NT2/D1 (cell line): ENCODE data around the gene RFX3.

Source experiments
- DNase-seq: peaks from one replicate; pipeline ENCODE4 v3.0.0-alpha.2; 2011; ENCODE audit warnings: low read depth, low spot score
- H3K27me3 ChIP-seq: 2 replicates; pipeline ENCODE4 v1.6.0; 2011; ENCODE audit warnings: mild to moderate bottlenecking; ENCODE audit not compliant: insufficient read length, insufficient read depth
- H3K36me3 ChIP-seq: 2 replicates; pipeline ENCODE4 v1.6.1; 2011; ENCODE audit warnings: mild to moderate bottlenecking, low read length, mixed read lengths; ENCODE audit not compliant: insufficient read depth, insufficient read length
- H3K4me1 ChIP-seq: 2 replicates; pipeline ENCODE4 v1.5.1; 2011; ENCODE audit not compliant: insufficient read depth, insufficient read length
- H3K4me3 ChIP-seq: 2 replicates; pipeline ENCODE4 v1.5.1; 2011; ENCODE audit warnings: low read depth; ENCODE audit not compliant: insufficient read length
- H3K9ac ChIP-seq: 2 replicates; pipeline ENCODE4 v1.6.0; 2011; ENCODE audit warnings: low read depth; ENCODE audit not compliant: insufficient read length
- H3K9me3 ChIP-seq: 2 replicates; pipeline ENCODE4 v1.5.1; 2011; ENCODE audit warnings: mild to moderate bottlenecking, low read length; ENCODE audit not compliant: insufficient read depth
- SUZ12 ChIP-seq: IDR thresholded peaks from 2 replicates; pipeline ENCODE4 v1.6.1; 2011; ENCODE audit not compliant: insufficient read length, insufficient read depth; ENCODE audit errors: extremely low read depth
- YY1 ChIP-seq: IDR thresholded peaks from 2 replicates; pipeline ENCODE4 v1.6.1; 2011; ENCODE audit not compliant: insufficient read length, insufficient read depth
- ZNF274 ChIP-seq: IDR thresholded peaks from 2 replicates; pipeline ENCODE4 v1.6.1; 2011; ENCODE audit warnings: mild to moderate bottlenecking, low read depth, low read length

The RFX3 gene

DNA sequence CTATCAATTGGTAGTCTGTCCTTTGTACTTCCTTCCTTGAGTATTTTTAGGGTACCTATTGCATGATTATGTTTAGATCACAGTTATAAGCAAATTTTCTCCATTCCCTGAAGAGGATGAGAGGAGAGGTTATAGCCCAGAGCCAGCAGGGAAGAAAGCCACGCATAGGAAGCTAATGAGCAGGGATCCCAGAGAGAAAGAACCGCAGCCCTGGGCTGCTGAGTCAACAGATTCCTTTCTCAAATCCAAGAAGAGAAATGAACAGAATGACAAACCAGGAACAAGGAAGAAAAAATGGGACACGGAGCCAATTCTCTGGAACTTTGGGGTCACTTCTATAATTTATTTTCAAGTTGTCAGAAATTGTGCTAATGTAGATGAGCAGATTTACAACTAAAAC, 284.5 kb downstream of the RFX3 start:
- peak; percentile 30 for DNase-seq
- Histone ChIP-seq H3K4me3 (no peak overlapping the region), H3K4me1 (no peaks in the 10 kb centered on the region), H3K27me3 (no peaks in the 10 kb centered on the region), H3K36me3 (no peaks in the 10 kb centered on the region), H3K9ac (no peak overlapping the region), H3K9me3 (no peaks in the 10 kb centered on the region)
- TF ChIP-seq ZNF274 (no peak), SUZ12 (no peak), YY1 (no peak)

- H3K4me1 ChIP-seq, result no peaks in the 10 kb centered on the region
- TF ChIP-seq ZNF274, result no peak
- no peak for TF ChIP-seq SUZ12
- no peak for TF ChIP-seq YY1
- no peak overlapping the region for H3K9ac ChIP-seq
- H3K36me3 ChIP-seq, result no peaks in the 10 kb centered on the region
- H3K27me3 ChIP-seq, result no peaks in the 10 kb centered on the region
- H3K4me3 ChIP-seq, result no peak overlapping the region
- DNase-seq, result peak; percentile 77
- no peaks in the 10 kb centered on the region for H3K9me3 ChIP-seq
Measured at GRCh38 chr9:3240656-3241268, 285.0 kb downstream of the RFX3 start.

DNA sequence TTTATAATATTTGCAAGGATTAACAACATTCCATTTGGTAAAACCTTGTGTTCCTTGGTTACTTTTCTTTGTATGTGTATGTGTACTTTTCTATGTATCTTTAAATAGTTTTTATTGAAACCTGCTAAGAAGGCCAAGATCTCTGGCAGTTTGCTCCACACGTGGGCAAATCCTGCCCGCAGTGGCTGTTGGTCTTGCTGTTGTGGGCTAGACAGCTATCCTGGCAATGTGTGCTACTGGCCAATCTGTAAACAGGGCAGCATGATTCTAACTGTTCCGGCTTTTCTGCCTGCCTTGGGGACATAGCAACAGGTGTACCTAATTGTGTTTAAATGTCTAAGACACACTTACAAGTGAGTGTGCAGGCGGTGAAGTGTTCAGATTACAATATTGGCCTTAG, 286.6 kb downstream of the RFX3 start:
- H3K9me3 ChIP-seq, result no peaks in the 10 kb centered on the region
- no peaks in the 10 kb centered on the region for H3K4me1 ChIP-seq
- no peak overlapping the region for H3K4me3 ChIP-seq
- no peak for TF ChIP-seq SUZ12
- no peak for TF ChIP-seq YY1
- TF ChIP-seq ZNF274, result no peak
- no peak overlapping the region for H3K9ac ChIP-seq
- DNase-seq, result no peak
- H3K36me3 ChIP-seq, result no peaks in the 10 kb centered on the region
- H3K27me3 ChIP-seq, result no peaks in the 10 kb centered on the region

DNA sequence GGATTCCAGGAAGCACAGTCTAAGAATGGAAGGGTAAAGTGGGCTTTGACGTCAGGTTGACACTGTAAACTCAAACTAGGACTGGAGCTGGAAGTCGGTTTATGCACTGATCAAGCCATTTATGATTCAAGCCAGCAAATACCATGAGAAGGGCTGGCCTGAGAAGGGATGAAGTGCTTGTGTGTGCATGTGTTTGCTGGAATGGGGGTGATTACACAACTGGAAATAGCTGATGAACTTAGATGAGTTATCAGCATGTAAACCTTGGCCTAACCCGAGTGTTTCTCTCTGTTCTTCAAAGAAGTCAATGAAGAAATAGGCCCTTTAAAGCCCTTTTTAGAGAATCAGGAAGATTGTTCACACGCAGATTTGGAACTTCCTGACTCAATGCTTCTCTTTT, 287.6 kb downstream of the RFX3 start:
- no peaks in the 10 kb centered on the region for H3K4me1 ChIP-seq
- no peak for TF ChIP-seq ZNF274
- TF ChIP-seq YY1, result no peak
- TF ChIP-seq SUZ12, result no peak

DNA sequence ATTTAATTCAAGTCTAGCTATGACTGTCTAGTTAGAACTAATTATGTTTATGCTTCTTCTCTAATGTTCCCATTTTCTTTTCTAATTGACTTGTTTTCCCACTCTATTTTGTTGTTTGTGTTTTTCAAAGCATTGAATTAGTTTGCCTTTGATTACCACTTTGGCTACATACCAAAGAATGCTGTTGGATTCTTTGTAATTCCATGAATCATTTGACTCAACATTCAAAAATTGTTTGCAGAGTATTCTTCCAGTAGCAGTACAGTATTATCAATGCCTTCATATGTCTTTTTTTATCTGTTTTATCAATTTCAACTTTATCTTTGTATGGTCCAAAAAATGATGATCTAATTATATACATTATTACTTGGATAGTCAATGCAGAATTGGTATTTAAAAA, 288.7 kb downstream of the RFX3 start:
- Histone ChIP-seq H3K9me3 (no peaks in the 10 kb centered on the region), H3K4me1 (no peaks in the 10 kb centered on the region), H3K27me3 (no peaks in the 10 kb centered on the region), H3K4me3 (no peak overlapping the region), H3K36me3 (no peaks in the 10 kb centered on the region), H3K9ac (no peak overlapping the region)
- DNase-seq, result no peak
- TF ChIP-seq SUZ12 (no peak), ZNF274 (no peak), YY1 (no peak)

More for the DNA sequence above, 287.6 kb downstream of the RFX3 start:
- H3K36me3 ChIP-seq, result no peaks in the 10 kb centered on the region
- no peak overlapping the region for H3K9ac ChIP-seq
- DNase-seq, result no peak
- H3K4me3 ChIP-seq, result no peak overlapping the region
- H3K9me3 ChIP-seq, result no peaks in the 10 kb centered on the region
- H3K27me3 ChIP-seq, result no peaks in the 10 kb centered on the region

GRCh38 chr9:3235497-3235896, 290.3 kb downstream of the RFX3 start:
- H3K4me1 ChIP-seq, result no peaks in the 10 kb centered on the region
- no peaks in the 10 kb centered on the region for H3K27me3 ChIP-seq
- no peaks in the 10 kb centered on the region for H3K36me3 ChIP-seq
- TF ChIP-seq YY1, result no peak
- no peak for TF ChIP-seq SUZ12
- no peak for TF ChIP-seq ZNF274
- DNase-seq, result no peak
- H3K4me3 ChIP-seq, result no peak overlapping the region
- H3K9me3 ChIP-seq, result no peaks in the 10 kb centered on the region
- no peak overlapping the region for H3K9ac ChIP-seq

DNA sequence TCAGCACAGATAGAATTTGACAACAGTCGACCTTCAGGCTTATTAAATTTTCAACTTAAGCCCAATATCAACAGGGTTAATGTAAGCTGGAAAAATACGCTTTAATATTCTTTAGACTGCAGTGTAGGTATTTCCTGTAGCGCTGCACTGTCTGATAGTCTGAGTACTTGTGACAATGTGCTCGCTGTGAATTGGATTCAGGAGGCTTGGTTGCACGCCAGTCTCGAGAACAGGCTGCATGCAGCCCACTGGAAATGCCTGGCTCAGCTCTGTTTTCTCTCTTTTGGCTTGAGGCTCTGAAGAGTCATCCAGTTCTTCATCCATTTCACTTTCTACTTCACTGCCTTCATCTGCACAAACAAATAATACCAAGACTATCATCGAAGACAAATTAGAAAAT, 300.9 kb downstream of the RFX3 start:
- TF ChIP-seq SUZ12 (no peak), ZNF274 (no peak), YY1 (no peak)
- DNase-seq, result no peak
- no peaks in the 10 kb centered on the region for H3K4me1 ChIP-seq

More for the DNA sequence above, 300.9 kb downstream of the RFX3 start:
- Histone ChIP-seq H3K36me3 (no peaks in the 10 kb centered on the region), H3K9ac (no peak overlapping the region), H3K9me3 (no peaks in the 10 kb centered on the region), H3K4me3 (no peak overlapping the region), H3K27me3 (no peaks in the 10 kb centered on the region)
